HG03045 (cell line): Measurements from ENCODE around the gene ZBP1.

Experiments
- ATAC-seq: cut with Tn5 transposase; IDR thresholded peaks from one replicate; pipeline ENCODE4 v1.9.1; 2021; ENCODE audit warnings: mild to moderate bottlenecking, moderate library complexity; ENCODE audit not compliant: unreplicated experiment

The ZBP1 gene

DNA sequence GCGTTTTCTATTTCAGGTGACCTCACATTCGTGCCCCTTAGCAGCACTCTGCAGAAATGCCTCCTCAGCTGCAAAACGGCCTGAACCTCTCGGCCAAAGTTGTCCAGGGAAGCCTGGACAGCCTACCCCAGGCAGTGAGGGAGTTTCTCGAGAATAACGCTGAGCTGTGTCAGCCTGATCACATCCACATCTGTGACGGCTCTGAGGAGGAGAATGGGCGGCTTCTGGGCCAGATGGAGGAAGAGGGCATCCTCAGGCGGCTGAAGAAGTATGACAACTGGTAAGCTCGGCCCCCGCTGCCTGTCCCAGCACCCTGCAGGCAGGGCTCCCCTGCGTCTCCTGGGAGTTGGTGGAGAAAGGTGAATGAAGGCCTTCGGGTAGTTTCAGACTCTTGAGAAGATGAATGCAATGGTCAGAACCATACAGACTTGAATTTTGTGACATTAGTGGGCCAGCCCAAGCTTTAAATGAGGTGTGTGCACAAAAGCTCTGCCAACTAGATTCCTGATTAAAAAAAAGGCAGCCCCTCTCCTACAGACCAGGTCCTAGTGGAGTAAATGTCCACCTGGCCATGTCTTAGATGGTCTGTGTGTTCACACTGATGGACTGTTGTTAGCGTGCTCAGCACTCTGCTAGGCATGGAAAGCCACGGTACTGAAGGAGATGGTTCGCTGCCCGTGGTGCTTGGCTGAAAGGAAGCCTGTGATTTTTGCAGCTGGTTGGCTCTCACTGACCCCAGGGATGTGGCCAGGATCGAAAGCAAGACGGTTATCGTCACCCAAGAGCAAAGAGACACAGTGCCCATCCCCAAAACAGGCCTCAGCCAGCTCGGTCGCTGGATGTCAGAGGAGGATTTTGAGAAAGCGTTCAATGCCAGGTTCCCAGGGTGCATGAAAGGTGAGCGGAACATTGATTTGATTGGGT is 58.6 kb downstream of the ZBP1 start:
- no peak for ATAC-seq

DNA sequence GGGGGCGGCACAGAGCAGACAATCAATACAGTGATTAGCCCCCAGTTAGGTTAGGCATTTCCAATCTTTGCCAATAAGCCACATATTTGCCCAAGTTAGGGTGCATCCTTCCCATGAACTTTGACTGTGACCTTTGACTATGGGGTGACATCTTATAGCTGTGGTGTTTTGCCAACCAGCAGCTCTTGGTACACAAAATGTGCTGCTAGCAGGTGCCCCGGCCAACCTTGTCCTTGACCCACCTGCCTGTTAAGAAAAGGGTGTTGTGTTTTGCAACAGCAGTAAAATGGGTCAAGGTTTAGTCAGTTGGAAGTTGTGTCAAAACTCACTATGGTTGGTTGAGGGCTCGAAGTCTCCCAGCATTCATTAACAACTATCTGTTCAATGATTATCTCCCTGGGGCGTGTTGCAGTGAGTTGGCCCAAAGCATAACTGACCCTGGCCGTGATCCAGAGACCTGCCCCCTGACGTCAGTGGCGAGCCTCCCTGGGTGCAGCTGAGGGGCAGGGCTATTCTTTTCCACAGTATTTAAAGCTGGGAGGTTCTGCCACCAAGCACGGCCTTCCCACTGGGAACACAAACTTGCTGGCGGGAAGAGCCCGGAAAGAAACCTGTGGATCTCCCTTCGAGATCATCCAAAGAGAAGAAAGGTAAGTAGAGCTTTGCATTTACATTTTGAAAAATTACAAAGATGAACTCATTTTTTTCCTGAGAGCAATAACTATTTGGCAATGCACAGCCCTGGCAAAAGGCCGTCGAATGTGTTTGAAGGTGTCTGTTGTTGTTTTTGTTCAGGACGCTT is 59.5 kb downstream of the ZBP1 start, which contains the start of gene PCK1:
PCK1 (plus strand) TSS at position 557 of the 802 bp plus-strand sequence. CDS start 302 bp downstream, outside the sequence.
- ATAC-seq = no peak

DNA sequence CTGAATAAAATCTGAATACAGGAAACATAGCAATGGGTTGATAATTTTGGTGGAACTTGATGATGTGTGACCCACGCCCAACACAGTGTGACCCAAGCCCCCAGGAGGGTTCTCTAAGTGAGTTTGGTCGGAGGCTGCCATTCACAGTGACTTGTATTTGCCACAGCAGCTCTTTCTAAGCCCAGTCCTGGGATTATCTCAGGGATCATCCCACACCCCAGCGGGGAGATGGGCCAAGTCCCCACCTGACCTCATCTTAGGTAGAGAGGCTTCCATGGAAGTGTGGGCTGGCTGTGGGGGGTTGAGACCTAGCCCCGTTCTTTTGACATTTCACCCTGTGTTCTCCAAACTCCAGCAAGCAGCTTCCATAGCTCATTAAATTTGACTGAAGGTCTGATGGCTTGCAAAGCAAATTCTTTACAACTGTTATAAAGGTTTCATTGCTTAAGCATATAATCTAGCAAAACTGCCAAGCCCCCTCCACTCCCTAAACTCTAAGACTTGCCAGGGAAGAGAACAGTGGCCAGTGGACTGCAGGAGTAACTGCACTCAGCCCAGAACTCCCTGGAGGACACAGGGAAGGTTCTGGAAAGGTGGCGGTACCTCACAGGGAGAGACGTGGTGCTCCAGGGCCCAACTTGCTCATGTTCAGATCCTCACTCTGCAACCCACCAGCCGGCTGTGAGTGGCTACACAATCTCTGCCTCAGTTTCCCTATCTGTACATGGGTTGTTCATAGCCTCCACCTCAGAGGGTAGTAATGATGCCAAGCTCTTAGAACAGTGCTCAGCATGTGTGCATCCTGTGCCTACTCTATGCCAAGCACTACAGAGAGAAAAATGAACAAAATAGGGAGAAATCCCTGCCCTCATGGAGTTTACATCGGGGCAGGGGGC is 60.3 kb downstream of the ZBP1 start:
- ATAC-seq = no peak

DNA sequence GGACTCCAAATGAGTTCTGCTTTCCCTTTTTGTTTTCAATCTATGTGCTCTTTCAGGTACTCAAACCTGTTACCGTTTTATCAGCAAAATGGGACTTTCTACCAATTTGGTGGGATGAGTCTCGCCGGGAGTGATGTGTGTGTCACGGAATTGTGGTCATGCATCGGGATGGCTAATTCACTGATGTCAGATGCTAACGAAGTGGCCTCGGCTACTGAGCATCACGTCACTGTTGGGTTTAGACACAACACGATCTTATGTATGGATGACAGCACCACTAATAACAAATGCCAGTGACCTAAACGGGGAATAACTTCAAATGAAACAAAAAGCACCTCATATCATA is 61.0 kb downstream of the ZBP1 start:
- ATAC-seq = no peak

DNA sequence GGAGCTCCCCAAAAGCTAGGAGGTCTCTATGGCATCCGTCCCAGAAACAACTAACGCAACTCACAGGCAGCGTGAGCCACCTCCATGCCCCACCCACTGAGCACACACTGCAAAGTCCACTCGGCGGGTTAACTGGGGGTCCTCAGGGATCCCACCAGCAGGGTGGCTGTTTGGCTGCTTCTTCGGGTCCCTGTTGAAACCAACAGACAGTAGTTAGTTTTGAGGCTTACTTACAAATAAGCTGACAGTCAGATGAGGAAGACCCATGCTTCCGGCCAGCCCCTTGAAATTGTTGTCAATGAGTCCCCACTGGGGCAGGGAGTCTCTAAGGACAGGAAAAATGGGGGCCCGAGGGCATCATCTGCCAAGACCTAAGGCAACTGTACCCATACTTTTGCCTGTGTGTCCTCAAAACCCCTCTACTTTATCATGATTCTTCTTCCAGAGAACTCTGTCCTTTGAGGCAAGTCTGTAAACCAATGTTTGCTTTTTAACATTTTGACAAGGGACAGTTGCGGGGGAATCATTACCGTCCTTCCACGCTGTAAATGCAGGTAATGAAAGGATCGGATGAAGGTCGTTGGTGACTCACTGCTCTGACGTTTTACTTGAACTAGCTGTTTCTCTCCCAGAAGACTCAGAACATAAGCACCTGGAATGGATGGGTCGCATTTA is 61.5 kb downstream of the ZBP1 start:
- ATAC-seq = no peak

DNA sequence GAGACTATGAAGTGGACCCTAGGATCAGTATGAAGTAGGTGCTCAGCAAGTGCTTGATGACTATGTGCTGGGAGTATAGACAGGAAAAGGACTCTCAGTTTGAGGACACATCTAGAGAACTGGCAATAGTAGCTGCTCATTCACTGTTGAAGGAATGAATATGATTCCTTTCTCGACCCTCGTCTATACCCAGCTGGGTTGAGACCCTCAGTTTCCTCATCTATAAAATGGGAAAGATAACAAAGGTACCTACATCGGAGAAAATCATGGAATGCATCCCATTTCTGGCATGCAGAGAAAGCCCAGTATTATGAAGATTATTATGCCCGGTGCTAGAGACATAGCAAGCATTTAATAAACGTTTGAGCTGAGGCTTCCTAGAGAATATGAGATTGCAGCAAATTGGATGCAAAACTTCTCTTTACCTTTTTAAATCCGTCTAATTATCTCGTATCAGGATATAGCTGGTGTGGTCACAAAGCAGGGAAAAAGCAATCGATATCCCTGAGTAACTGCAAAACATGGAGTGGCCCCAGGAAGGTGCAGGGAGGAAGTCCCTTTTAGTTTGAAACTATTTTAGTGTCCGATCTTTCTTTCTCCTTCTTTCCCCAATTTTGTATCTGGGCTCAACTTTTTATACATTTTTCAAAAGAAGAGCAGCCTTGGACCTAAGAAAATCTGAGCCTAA is 62.2 kb downstream of the ZBP1 start:
- ATAC-seq = no peak

DNA sequence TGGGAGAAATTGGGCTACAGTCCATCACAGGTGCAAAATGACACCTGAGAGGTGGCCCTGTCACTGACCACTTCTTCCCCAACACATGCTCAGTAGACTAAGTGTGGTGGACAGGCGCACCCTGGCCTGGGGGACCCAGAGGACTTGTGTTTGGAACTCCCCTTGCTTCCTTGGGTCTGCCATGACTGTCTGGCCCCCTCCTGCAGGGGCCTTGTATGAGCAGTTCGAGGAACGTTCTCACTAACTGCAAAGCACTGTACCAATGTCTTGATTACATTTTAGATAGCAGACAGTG is 63.3 kb downstream of the ZBP1 start:
- no peak for ATAC-seq

DNA sequence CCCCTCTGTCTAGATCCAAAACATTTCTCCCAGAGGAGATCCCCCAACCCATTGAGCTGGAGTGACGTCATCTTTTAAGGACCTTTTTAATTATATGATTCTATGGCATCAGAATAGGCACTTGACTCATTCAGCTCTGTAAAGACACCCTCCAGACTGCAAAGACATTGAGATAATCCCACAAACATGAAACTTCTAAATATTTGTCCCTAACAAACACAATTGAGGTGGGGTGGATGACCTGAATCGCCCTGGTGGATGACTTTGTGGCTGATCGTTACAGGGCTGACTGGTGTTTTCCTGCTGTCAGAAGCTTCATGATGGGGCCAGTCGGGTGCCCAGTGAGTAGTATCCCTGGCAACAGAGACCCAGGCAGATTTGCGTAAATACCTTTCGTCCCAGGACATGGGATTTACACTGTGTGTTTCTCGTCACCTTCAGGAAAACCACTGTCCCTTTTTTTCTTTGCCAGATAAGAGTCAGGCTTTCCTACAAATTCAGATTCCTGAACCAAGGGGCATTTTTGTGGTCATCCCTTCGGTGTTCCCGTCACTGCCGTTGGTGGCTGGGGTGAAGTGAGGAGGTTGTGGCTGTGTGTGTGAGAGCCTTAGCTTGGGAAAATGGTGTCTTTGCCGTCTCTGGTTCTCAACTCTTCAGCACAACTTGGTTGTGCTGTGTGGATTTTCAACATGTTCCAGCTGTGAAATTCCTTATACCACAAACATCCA is 64.6 kb downstream of the ZBP1 start:
- ATAC-seq = no peak
